Measurements from ENCODE around the gene TUSC7. TPM values are rescaled to one million over a fixed set of nuclear protein-coding genes. Genes with fewer than 3 reads are reported as not detected.

The TUSC7 gene
- total RNA-seq, 6 experiments from 2014 or later, result not detected

DNA sequence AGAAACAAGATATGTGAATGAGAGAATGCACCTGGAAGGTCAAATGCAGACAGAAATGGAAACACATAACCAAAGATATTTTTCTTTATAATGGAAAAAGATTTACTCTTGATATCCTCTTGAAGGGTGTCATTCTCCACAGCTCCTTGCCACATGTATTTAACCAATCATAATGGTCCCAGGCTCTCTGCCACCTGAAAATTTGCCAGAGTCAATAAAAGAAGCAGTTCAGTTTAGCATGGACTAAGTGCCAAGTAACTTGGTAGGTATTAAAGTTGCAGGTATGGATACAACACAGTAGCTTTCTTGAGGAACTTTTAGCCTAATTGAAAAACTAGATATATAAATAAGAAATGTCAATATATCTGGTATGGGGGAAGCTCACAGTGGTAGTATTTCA, 33.5 kb downstream of the TUSC7 start:
- Histone ChIP-seq H3K36me3 (no peaks in the 10 kb centered on the region), H3K27ac (no peak overlapping the region), H3K4me3 (no peak overlapping the region), H3K4me1 (no peaks in the 10 kb centered on the region), H3K9me3 (no peaks in the 10 kb centered on the region), H3K27me3 (no peaks in the 10 kb centered on the region)
- intact Hi-C loops (cut with DNase I), result no loop called here
- DNase-seq (no peak), ATAC-seq (no peak)
- TF ChIP-seq POLR2A (IDR thresholded peaks at IDR 0.05), result no peak
- TF ChIP-seq, protein P1, sequence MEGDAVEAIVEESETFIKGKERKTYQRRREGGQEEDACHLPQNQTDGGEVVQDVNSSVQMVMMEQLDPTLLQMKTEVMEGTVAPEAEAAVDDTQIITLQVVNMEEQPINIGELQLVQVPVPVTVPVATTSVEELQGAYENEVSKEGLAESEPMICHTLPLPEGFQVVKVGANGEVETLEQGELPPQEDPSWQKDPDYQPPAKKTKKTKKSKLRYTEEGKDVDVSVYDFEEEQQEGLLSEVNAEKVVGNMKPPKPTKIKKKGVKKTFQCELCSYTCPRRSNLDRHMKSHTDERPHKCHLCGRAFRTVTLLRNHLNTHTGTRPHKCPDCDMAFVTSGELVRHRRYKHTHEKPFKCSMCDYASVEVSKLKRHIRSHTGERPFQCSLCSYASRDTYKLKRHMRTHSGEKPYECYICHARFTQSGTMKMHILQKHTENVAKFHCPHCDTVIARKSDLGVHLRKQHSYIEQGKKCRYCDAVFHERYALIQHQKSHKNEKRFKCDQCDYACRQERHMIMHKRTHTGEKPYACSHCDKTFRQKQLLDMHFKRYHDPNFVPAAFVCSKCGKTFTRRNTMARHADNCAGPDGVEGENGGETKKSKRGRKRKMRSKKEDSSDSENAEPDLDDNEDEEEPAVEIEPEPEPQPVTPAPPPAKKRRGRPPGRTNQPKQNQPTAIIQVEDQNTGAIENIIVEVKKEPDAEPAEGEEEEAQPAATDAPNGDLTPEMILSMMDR (IDR thresholded peaks at IDR 0.05), result no peak

DNA sequence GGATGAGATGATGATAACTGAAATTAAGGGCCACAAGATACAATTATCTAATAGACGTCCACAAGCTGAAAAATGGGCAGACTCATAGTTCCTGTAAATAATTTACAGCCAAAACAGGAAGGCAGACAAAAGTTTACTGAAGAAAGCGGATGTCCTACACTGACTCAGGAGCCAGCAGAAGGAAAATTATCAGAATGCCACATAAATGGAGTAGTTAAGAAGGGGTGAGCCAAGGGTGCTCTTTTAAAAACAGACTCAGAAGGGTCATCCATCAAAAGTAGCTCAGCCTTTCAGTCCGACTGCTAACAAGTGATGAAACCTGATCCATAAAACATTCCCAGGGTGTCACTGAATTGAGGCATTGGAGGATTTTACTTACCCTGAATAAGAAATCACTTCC, 39.8 kb downstream of the TUSC7 start:
- Histone ChIP-seq H3K9me3 (no peaks in the 10 kb centered on the region), H3K36me3 (no peaks in the 10 kb centered on the region), H3K27me3 (no peaks in the 10 kb centered on the region), H3K4me1 (no peaks in the 10 kb centered on the region), H3K27ac (no peak overlapping the region), H3K4me3 (no peak overlapping the region)
- intact Hi-C loops (cut with DNase I), result no loop called here
- 13% methylated on average over 3 of the region's 3 CpGs for WGBS (ENCODE audit: insufficient coverage, low coverage, low lambda C conversion rate, missing lambda C conversion rate)
- ATAC-seq (no peak), DNase-seq (no peak)
- TF ChIP-seq, protein P1 (IDR thresholded peaks at IDR 0.05), result no peak
- no peak for TF ChIP-seq POLR2A (IDR thresholded peaks at IDR 0.05)

DNA sequence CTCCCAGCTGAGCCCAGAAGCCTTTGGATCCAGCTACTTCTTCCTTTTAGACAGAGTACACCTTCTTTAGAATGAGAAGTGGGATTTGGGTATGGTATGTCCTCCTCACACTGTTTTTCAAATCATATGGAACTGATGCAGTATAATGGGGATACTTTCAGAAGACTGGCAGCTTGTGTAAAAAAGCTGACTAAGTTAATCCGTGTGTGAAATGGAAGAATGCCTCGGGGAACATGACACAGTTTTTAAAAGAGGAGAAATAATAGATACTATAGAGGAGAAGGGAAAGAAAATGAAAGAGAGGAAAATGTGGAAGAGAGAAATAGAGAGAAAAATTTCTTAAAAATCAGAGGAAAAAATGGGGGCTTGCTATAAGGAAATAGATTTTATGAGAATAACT, 47.7 kb downstream of the TUSC7 start:
- ATAC-seq (no peak), DNase-seq (no peak)
- Histone ChIP-seq H3K27ac (no peak overlapping the region), H3K36me3 (no peaks in the 10 kb centered on the region), H3K4me1 (no peaks in the 10 kb centered on the region), H3K27me3 (peaks cover 0 to 5% of the 10 kb centered on the region in 2 donors), H3K4me3 (no peak overlapping the region), H3K9me3 (no peaks in the 10 kb centered on the region)
- TF ChIP-seq POLR2A (IDR thresholded peaks at IDR 0.05), result no peak
- TF ChIP-seq, protein P1 (IDR thresholded peaks at IDR 0.05), result no peak
- 10% methylated on average over 2 of the region's 2 CpGs for WGBS (ENCODE audit: insufficient coverage, low coverage, low lambda C conversion rate, missing lambda C conversion rate)
- intact Hi-C loops (cut with DNase I), result no loop called here

DNA sequence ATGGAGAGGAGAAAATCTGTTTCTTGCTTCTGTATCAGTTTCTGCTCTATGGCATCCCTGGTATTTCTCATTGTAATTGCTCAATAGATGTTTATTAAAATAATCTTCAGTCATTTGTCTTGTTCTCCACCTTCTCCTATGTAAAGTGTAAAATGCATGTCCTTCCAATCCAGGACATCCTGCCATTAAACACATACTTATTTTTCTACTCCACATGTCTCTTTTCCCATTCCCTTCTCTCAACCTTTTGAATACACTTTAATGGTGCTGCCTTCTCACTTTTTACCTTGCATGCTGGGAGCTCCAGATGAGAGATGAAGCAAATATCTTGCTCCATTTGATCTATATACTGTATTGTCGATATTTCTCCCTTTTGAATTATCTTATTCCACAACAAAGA, 49.7 kb downstream of the TUSC7 start:
- intact Hi-C loops (cut with DNase I), result no loop called here
- 43% methylated on average over 1 of the region's 1 CpG for WGBS (ENCODE audit: insufficient coverage, low coverage, low lambda C conversion rate, missing lambda C conversion rate)
- Histone ChIP-seq H3K27me3 (peaks cover 0 to 5% of the 10 kb centered on the region in 2 donors), H3K27ac (no peak overlapping the region), H3K9me3 (no peaks in the 10 kb centered on the region), H3K36me3 (no peaks in the 10 kb centered on the region), H3K4me1 (no peaks in the 10 kb centered on the region), H3K4me3 (no peak overlapping the region)
- ATAC-seq, result no peak
- no peak for DNase-seq
- TF ChIP-seq, protein P1 (IDR thresholded peaks at IDR 0.05), result no peak
- TF ChIP-seq POLR2A (IDR thresholded peaks at IDR 0.05), result no peak

Measured in right lobe of liver (tissue), 6 donors.